H1 (cell line): ENCODE measurements around the gene POLR3K. TPM values are rescaled to one million over a fixed set of nuclear protein-coding genes. Genes with fewer than 3 reads are reported as not detected.

ENCODE experiments used
- CTCF ChIA-PET: fragments of 300-600 bp; sonication (Branson Sonifier 250); formaldehyde crosslinking; loops from one replicate; lab custom pipeline; 2021; ENCODE audit not compliant: partially characterized antibody; lab: Charles Lee
- POLR2A ChIA-PET: fragments of 300-600 bp; sonication (Branson Sonifier 250); formaldehyde crosslinking; loops from one replicate; lab custom pipeline; 2021; ENCODE audit warnings: inconsistent platforms; ENCODE audit not compliant: partially characterized antibody; lab: Charles Lee
- DNase-seq, 2 experiments: peaks; one replicate each; pipeline versions ENCODE4 v3.0.0 to v3.0.0-alpha.2; 2010 to 2022; ENCODE audit warnings: low spot score in 2 of 2, low read depth in 1 of 2, mixed read lengths in 1 of 2
- FAIRE-seq: peaks from 2 replicates; lab custom pipeline; 2011; peaks lifted over from hg19 to GRCh38; lab: Jason Lieb, UNC
- H2AFZ ChIP-seq: 2 replicates; pipeline ENCODE4 v1.8.1; 2012; ENCODE audit warnings: low read length, inconsistent platforms
- H2AK5ac ChIP-seq: 2 replicates; pipeline ENCODE4 v1.6.1; 2013; ENCODE audit warnings: low read depth, low read length
- H2BK120ac ChIP-seq: replicated peaks from 2 replicates; pipeline ENCODE3; 2013; ENCODE audit warnings: low read depth, low read length, inconsistent platforms
- H2BK12ac ChIP-seq: 2 replicates; pipeline ENCODE4 v1.6.1; 2013; ENCODE audit warnings: low read depth, low read length
- H2BK15ac ChIP-seq: 2 replicates; pipeline ENCODE4 v1.6.1; 2013; ENCODE audit warnings: low read length
- H2BK20ac ChIP-seq: 2 replicates; pipeline ENCODE4 v1.6.1; 2013; ENCODE audit warnings: low read length
- H2BK5ac ChIP-seq: 2 replicates; pipeline ENCODE4 v1.6.1; 2013; ENCODE audit warnings: low read depth, low read length
- H3K14ac ChIP-seq: 2 replicates; pipeline ENCODE4 v1.6.1; 2013; ENCODE audit warnings: inconsistent platforms; ENCODE audit not compliant: insufficient read length
- H3K18ac ChIP-seq: 2 replicates; pipeline ENCODE4 v1.6.1; 2013; ENCODE audit warnings: low read length; ENCODE audit errors: extremely low read depth
- H3K23ac ChIP-seq: 2 replicates; pipeline ENCODE4 v1.6.1; 2013; ENCODE audit warnings: inconsistent platforms; ENCODE audit not compliant: insufficient read length
- H3K23me2 ChIP-seq: 2 replicates; pipeline ENCODE4 v1.6.1; 2013; ENCODE audit warnings: low read depth, low read length
- H3K27ac ChIP-seq: 2 replicates; pipeline ENCODE4 v1.6.1; 2011; ENCODE audit warnings: low read depth, low read length, inconsistent platforms
- H3K27me3 ChIP-seq, 4 experiments: replicated peaks in 1 of 4; 1 replicate in 1 of 4; 2 replicates in 3 of 4; pipeline versions ENCODE4 v1.6.1 to v1.8.1; 2011 to 2013; ENCODE audit warnings: low read length in 3 of 4, mild to moderate bottlenecking in 3 of 4, inconsistent platforms in 2 of 4, mixed read lengths in 2 of 4, moderate library complexity in 1 of 4; ENCODE audit not compliant: control insufficient read depth in 3 of 4, insufficient read depth in 3 of 4; ENCODE audit errors: extremely low read depth in 1 of 4
- H3K36me3 ChIP-seq, 4 experiments: 2 replicates each; pipeline versions ENCODE4 v1.6.1 to v1.8.1; 2011 to 2013; ENCODE audit warnings: mild to moderate bottlenecking in 4 of 4, low read length in 3 of 4, moderate library complexity in 2 of 4, control low read depth in 1 of 4, inconsistent platforms in 1 of 4; ENCODE audit not compliant: insufficient read depth in 4 of 4, control insufficient read depth in 2 of 4
- H3K4ac ChIP-seq: replicated peaks from 2 replicates; pipeline ENCODE3; 2013; ENCODE audit warnings: low read length, low read depth, mixed read lengths, inconsistent platforms; ENCODE audit not compliant: insufficient read length
- H3K4me1 ChIP-seq, 4 experiments: replicated peaks in 1 of 4; 1 replicate in 1 of 4; 2 replicates in 3 of 4; pipeline versions ENCODE4 v1.6.1 to v1.8.1; 2011 to 2013; ENCODE audit warnings: low read length in 3 of 4, inconsistent platforms in 2 of 4, mixed read lengths in 1 of 4; ENCODE audit not compliant: insufficient read depth in 4 of 4, control insufficient read depth in 3 of 4
- H3K4me2 ChIP-seq, 2 experiments: 2 replicates each; pipeline versions ENCODE4 v1.6.1 to v1.8.1; 2011 to 2013; ENCODE audit warnings: low read depth in 2 of 2, low read length in 2 of 2, control low read depth in 1 of 2, inconsistent platforms in 1 of 2, mild to moderate bottlenecking in 1 of 2; ENCODE audit not compliant: insufficient read depth in 1 of 2
- H3K4me3 ChIP-seq, 4 experiments: fragments of 200-600, 300-600 bp in 1 of 4; sonication (generic), shearing (Covaris generic), sonication (Bioruptor Twin) in 1 of 4; 2 replicates each; pipeline versions ENCODE4 v1.5.1 to v1.8.1; 2011 to 2016; ENCODE audit warnings: low read length in 4 of 4, low read depth in 3 of 4, control low read depth in 2 of 4, inconsistent platforms in 2 of 4, mild to moderate bottlenecking in 2 of 4, mixed read lengths in 1 of 4, moderate library complexity in 1 of 4; ENCODE audit not compliant: insufficient read depth in 2 of 4; ENCODE audit errors: extremely low read depth in 1 of 4
- H3K56ac ChIP-seq: replicated peaks from 2 replicates; pipeline ENCODE3; 2013; ENCODE audit warnings: low read depth, mild to moderate bottlenecking, mixed read lengths, low read length, inconsistent platforms; ENCODE audit not compliant: insufficient read length
- H3K79me1 ChIP-seq: 2 replicates; pipeline ENCODE4 v1.6.1; 2013; ENCODE audit warnings: low read depth, low read length, control low read depth
- H3K79me2 ChIP-seq, 2 experiments: 2 replicates each; pipeline versions ENCODE4 v1.6.1 to v1.8.1; 2012 to 2013; ENCODE audit warnings: low read length in 2 of 2, mild to moderate bottlenecking in 2 of 2, inconsistent platforms in 1 of 2; ENCODE audit not compliant: insufficient read depth in 2 of 2, control insufficient read depth in 1 of 2
- H3K9ac ChIP-seq, 4 experiments: replicated peaks in 1 of 4; 1 replicate in 1 of 4; 2 replicates in 3 of 4; pipeline versions ENCODE4 v1.6.1 to v1.8.1; 2011 to 2013; ENCODE audit warnings: low read depth in 3 of 4, low read length in 3 of 4, control low read depth in 2 of 4, mild to moderate bottlenecking in 2 of 4, moderate library complexity in 2 of 4, inconsistent platforms in 1 of 4; ENCODE audit errors: extremely low read depth in 1 of 4
- H3K9me3 ChIP-seq, 2 experiments: 2 replicates each; pipeline versions ENCODE4 v1.6.1 to v1.8.1; 2012 to 2013; ENCODE audit warnings: mild to moderate bottlenecking in 2 of 2, moderate library complexity in 2 of 2, control low read depth in 1 of 2, inconsistent platforms in 1 of 2, low read depth in 1 of 2, low read length in 1 of 2, mixed read lengths in 1 of 2; ENCODE audit not compliant: insufficient read depth in 2 of 2
- H4K20me1 ChIP-seq, 2 experiments: replicated peaks in 1 of 2; 2 replicates each; pipeline versions ENCODE3 to v1.8.1; 2011 to 2013; ENCODE audit warnings: inconsistent platforms in 2 of 2, low read length in 2 of 2, mild to moderate bottlenecking in 1 of 2; ENCODE audit not compliant: insufficient read depth in 2 of 2, control insufficient read depth in 1 of 2
- H4K5ac ChIP-seq: 2 replicates; pipeline ENCODE4 v1.6.1; 2013; ENCODE audit warnings: low read length, low read depth, mixed read lengths, inconsistent platforms; ENCODE audit not compliant: insufficient read length
- H4K8ac ChIP-seq: 2 replicates; pipeline ENCODE4 v1.8.0; 2013; ENCODE audit warnings: mild to moderate bottlenecking, moderate library complexity, low read length, inconsistent platforms; ENCODE audit not compliant: insufficient read depth; ENCODE audit errors: extremely low read depth
- H4K91ac ChIP-seq: replicated peaks from 2 replicates; pipeline ENCODE3; 2013; ENCODE audit warnings: low read length, mixed read lengths, inconsistent platforms; ENCODE audit not compliant: insufficient read length
- BACH1 ChIP-seq: IDR thresholded peaks from 2 replicates; pipeline ENCODE4 v1.6.1; 2012; ENCODE audit warnings: low read length, improper control_type of control experiment
- CTBP2 ChIP-seq: IDR thresholded peaks from 2 replicates; pipeline ENCODE4 v1.7.0; 2011; ENCODE audit warnings: borderline replicate concordance, mild to moderate bottlenecking, moderate library complexity, mixed read lengths, low read length; ENCODE audit not compliant: insufficient read depth, insufficient read length
- HDAC2 ChIP-seq, 2 experiments: fragments of 300-600 bp in 1 of 2; sonication (generic) in 1 of 2; IDR thresholded peaks; 2 replicates each; pipeline ENCODE4 v1.6.1; 2011 to 2012; ENCODE audit warnings: low read depth in 2 of 2, low read length in 2 of 2, mild to moderate bottlenecking in 2 of 2, moderate library complexity in 2 of 2, borderline replicate concordance in 1 of 2, inconsistent platforms in 1 of 2
- JUND ChIP-seq: IDR thresholded peaks from 2 replicates; pipeline ENCODE4 v1.6.1; 2011; ENCODE audit warnings: mild to moderate bottlenecking, improper control_type of control experiment, low read length
- KDM5A ChIP-seq: fragments of 200-600 bp; IDR thresholded peaks from 2 replicates; pipeline ENCODE4 v1.7.1; 2012; ENCODE audit warnings: mild to moderate bottlenecking, low read length, inconsistent platforms, mixed read lengths
- SIRT6 ChIP-seq: IDR thresholded peaks from one replicate; pipeline ENCODE4 v1.7.1; 2012; ENCODE audit warnings: low read length, inconsistent platforms
- SP2 ChIP-seq: IDR thresholded peaks from 2 replicates; pipeline ENCODE4 v1.6.1; 2012; ENCODE audit warnings: mild to moderate bottlenecking, low read length, inconsistent platforms
- TEAD4 ChIP-seq: IDR thresholded peaks from 2 replicates; pipeline ENCODE4 v1.6.1; 2012; ENCODE audit warnings: low read depth, low read length, inconsistent platforms, mixed read lengths
- WGBS, 2 experiments: shearing (Covaris generic) in 1 of 2; methylation state at CpG; one replicate each; pipeline versions ENCODE4 v1.1.6 to v1.1.7; 2013 to 2015; ENCODE audit warnings: low lambda C conversion rate in 2 of 2, mixed read lengths in 2 of 2, inconsistent platforms in 1 of 2, low coverage in 1 of 2, missing lambda C conversion rate in 1 of 2; ENCODE audit not compliant: insufficient replicate concordance in 2 of 2, insufficient coverage in 1 of 2, insufficient read length in 1 of 2; ENCODE audit errors: extremely low coverage in 1 of 2, missing lambda C conversion rate in 1 of 2; 5-methylcytosine and 5-hydroxymethylcytosine counted together
- polyA plus RNA-seq, 7 experiments: library from polyadenylated mRNA; depleted of rRNA in 3 of 7; stranded (reverse) in 5 of 7; unstranded in 2 of 7; fragments of >200 nt in 5 of 7; fragments of 200-250 nt in 2 of 7; gene quantifications; 1 replicate in 5 of 7; 2 replicates in 1 of 7; 4 replicates in 1 of 7; pipeline versions ENCODE4 v1.2.1 to v1.2.3, GENCODE V29; 2011 to 2013; ENCODE audit warnings: missing spikeins in 2 of 7, mixed read lengths in 2 of 7
- total RNA-seq: library from RNA; stranded (reverse); fragmentation: NEBNext Ultra II Directional; extraction: Animal tissue kit (Norgen Biotek cat#: 25700); gene quantifications from 2 replicates; pipeline ENCODE4 v1.2.1, GENCODE V29; 2021

Gene POLR3K
- total and polyA plus RNA-seq, 2 of the 8 experiments (the other 6 are each of a cell fraction or from before 2014, with no cell fraction given): 45.4 to 80.5 TPM

DNA sequence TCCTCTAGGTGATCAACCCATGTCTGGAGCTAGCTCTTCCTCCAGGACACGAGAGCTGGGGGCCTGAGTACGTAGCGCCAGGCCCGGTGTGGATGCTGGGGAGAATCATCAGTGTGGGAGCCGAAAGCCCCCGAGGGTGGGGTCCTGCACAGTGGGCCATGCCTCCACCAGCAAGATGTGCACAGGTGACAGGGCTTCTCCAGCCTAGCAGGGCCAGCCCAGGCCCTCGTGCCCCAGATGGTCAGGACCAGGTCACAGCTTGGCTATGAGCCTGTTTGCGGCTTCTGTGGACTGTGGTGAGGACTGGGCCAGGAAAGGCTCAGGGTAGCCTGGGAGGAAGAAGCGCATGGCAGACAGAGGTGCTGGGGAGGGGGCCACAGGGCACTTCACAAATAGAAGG is 32.5 kb upstream of the POLR3K start:
- peaks cover 0 to 8% (median 2%) of the 10 kb centered on the region in 4 experiments; a peak in 5 of 7 replicates for H3K4me1 ChIP-seq
- CTCF ChIA-PET: interaction anchor here (0.6 to 25.7 kb wide), 7 partner anchors 9 to 154 kb away, joined by 3 to 856 read pairs (median 6); partner anchors contain the start of gene RHBDF1
- POLR2A ChIA-PET: interaction anchor here (1.0 to 2.2 kb wide), 4 partner anchors 11 to 20 kb away, joined by 3 to 7 read pairs (median 4); no protein-coding TSS in a partner anchor
- no peak overlapping the region for H3K14ac ChIP-seq
- H3K9me3 ChIP-seq: no peaks in the 10 kb centered on the region
- no peak overlapping the region for H3K9ac ChIP-seq
- no peak overlapping the region for H2BK12ac ChIP-seq
- no peak overlapping the region for H2BK15ac ChIP-seq
- no peak overlapping the region for H3K27ac ChIP-seq
- FAIRE-seq: no peak
- H3K79me1 ChIP-seq: no peaks in the 10 kb centered on the region
- H2BK20ac ChIP-seq: no peak overlapping the region
- no peak overlapping the region for H2BK120ac ChIP-seq
- H3K4me2 ChIP-seq: no peak overlapping the region
- H3K27me3 ChIP-seq: no peaks in the 10 kb centered on the region
- no peak overlapping the region for H2AFZ ChIP-seq
- peaks cover 7 to 14% of the 10 kb centered on the region in 2 experiments for H4K20me1 ChIP-seq
- H3K4me3 ChIP-seq: no peak overlapping the region
- H3K23ac ChIP-seq: no peak overlapping the region
- H4K5ac ChIP-seq: no peak overlapping the region
- TF ChIP-seq SP2 (no peak), HDAC2 (IDR thresholded peaks at IDR 0.05; ENCODE audit: borderline replicate concordance in 1 of 2, low read depth in 2 of 2, low read length in 2 of 2) (no peak), BACH1 (no peak), CTBP2 (no peak), KDM5A (no peak), SIRT6 (no peak), TEAD4 (no peak), JUND (no peak)
- H3K79me2 ChIP-seq: no peaks in the 10 kb centered on the region
- H4K8ac ChIP-seq: no peak overlapping the region; the same call in 1 of the 2 replicates
- H4K91ac ChIP-seq: no peak overlapping the region
- no peak for DNase-seq
- peaks cover 7 to 13% (median 11%) of the 10 kb centered on the region in 4 experiments; a peak in 7 of 8 replicates for H3K36me3 ChIP-seq
- H2BK5ac ChIP-seq: peak overlapping the region; percentile 9; the same call in 1 of the 2 replicates
- H3K56ac ChIP-seq: no peak overlapping the region
- no peak overlapping the region for H3K18ac ChIP-seq
- 80% methylated on average over 9 of the region's 9 CpGs; no CpG with 5 or more reads in 1 of the 2 experiments for WGBS, 2 experiments
- no peaks in the 10 kb centered on the region for H3K23me2 ChIP-seq
- H2AK5ac ChIP-seq: no peak overlapping the region
- no peak overlapping the region for H3K4ac ChIP-seq
